CD4-positive, alpha-beta T cell treated with Interleukin-12 subunit alpha and Interleukin-12 subunit beta, for 1 hour (primary cell): Measurements from ENCODE around the gene RGS19.
"Not testable (repeated sequence)": the region's sequence is repeated elsewhere in the genome, so short reads cannot be mapped to it uniquely, and the experiment has no call there.

Experiments
- DNase-seq: peaks from one replicate; pipeline ENCODE4 v3.0.0-alpha.2; 2020

RGS19 gene

GRCh38 chr20:64079273-64080012 is at the start of gene RGS19:
RGS19 (minus strand) TSS chr20:64079518; CDS start chr20:64076886, 2,632 bp downstream.
- peak; percentile 77 for DNase-seq

DNA sequence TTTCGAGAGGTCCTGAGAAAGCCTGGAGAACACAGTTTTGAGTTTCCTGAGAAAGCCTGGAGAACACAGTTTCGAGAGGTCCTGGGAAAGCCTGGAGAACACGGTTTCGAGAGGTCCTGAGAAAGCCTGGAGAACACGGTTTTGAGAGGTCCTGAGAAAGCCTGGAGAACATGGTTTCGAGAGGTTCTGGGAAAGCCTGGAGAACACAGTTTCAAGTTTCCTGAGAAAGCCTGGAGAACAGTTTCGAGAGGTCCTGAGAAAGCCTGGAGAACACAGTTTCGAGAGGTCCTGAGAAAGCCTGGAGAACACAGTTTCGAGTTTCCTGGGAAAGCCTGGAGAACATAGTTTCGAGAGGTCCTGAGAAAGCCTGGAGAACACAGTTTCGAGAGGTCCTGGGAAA is 44.2 kb upstream of the RGS19 start:
- DNase-seq = not testable (repeated sequence)

- not testable (repeated sequence) for DNase-seq
Measured at GRCh38 chr20:64122927-64123326, 43.6 kb upstream of the RGS19 start.

GRCh38 chr20:64121586-64121985 is 42.3 kb upstream of the RGS19 start:
- DNase-seq = no peak

- no peak for DNase-seq
Measured at GRCh38 chr20:64119681-64120341, 40.5 kb upstream of the RGS19 start.

GRCh38 chr20:64119301-64119680 is 40.0 kb upstream of the RGS19 start:
- DNase-seq = no peak

DNA sequence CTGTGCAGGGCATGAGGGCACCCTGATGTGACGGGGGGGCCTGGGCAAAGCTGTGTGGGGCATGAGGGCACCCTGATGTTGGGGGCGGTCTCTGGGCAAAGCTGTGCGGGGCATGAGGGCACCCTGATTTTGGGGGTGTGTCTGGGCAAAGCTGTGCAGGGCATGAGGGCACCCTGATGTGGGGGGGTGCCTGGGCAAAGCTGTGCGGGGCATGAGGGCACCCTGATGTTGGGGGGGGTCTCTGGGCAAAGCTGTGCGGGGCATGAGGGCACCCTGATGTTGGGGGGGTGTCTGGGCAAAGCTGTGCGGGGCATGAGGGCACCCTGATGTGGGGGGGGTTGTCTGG is 38.1 kb upstream of the RGS19 start:
- not testable (repeated sequence) for DNase-seq

DNA sequence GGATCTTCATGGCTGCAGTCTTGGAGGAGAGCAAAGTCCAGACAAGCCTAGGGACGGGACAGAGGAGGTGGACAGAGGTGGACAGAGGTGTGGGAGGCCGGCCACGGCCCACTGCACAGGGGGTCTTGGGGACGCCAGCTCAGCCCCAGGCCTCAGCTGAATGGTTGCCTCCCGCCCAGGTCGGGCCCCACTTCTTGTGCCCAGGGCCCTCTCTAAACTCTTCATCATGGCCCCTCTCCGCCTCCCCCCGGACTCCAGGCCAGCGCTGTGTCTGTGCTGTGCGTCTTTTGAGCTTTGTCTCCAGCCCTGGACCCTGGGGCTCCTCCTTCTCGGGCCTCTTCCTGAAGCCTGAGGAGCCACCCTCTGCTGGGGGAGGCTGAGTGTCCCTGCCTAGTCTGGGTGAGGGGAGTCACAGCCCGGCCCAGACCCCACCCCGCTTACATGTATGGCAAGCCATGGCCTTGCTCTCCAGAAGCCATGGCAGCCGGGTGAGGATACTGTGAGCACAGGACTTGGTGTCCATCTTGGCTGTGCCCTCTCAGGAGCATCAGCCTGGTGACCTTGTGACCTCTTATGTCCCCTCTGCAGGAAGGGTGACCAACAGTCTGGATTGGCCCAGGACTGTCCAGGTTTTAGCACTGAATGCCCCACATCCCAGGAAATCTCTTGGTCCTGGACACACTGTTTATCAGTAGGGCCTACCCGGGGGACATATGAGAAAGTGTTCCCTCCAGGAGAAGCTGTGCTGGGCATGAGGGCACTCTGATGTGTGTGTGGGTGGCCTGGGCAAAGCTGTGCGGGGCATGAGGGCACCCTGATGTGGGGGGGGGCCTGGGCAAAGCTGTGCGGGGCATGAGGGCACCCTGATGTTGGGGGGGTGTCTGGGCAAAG is 37.5 kb upstream of the RGS19 start:
- DNase-seq = no peak

- DNase-seq = no peak
Measured at GRCh38 chr20:64116016-64116415, 36.7 kb upstream of the RGS19 start.

DNA sequence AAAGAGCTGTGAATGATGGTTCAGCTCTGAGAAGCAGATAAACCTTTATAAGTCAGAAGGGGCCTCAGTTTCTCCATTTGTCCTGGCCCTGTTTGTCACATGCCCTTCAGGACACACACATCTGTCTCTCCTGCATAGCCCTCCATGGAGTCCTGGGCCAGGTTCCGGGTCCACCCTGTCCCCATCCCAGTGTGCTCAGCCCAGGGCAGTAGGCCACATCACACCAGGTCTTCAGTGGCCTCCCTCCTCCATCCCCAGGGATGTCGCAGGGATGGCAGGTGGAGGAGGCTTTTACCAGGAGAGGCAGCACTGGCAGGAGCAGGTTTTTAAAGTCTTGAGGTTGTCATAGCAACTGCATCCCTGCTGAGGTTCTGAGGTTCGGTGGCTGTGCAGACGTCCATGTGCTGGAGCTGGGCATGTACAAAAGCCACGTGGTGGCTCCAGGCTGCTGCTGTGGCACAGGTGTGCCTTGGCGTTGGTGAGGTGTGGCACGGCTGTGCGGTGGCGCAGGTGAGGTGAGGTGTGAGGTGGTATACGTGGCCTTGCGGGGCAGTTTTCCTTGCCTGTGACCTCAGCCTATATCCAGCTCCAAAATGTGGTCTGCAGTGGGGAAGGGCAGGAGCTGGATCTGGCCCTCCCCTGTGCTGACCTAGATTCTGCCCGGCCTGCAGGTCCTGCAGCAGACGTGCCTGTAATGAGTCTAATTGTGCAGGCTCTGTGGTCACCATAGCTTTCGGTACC is 36.0 kb upstream of the RGS19 start:
- DNase-seq = no peak

DNA sequence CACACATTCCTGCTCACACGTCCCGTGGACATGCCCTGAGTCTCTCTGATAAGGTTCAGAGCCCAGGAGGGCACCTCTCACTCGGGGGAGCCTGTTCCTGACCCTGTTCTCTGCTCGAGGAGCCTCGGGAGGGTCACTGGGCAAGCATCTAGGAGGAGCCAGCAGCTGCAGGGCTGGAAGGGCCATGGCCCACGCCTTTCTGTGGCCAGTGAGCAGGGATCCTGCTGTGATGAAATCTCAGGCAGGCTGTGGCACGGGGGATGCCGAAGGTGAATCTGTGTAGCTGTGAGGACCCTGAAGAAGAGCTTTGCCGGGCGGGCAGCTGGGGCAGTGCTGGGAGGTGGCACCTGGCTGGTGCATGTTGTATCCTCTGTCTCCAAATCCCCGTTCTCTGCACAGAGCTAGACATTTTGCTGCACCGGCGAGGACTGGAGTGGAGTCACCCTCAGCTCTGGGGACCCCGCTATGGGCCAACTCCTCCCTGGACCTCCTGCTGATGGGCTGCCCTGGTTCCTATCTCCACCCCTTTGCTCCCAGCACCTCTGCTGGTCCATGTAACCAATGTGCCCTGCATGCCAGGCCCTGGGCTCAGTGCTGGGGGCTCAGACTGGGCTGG is 35.1 kb upstream of the RGS19 start:
- DNase-seq = no peak

DNA sequence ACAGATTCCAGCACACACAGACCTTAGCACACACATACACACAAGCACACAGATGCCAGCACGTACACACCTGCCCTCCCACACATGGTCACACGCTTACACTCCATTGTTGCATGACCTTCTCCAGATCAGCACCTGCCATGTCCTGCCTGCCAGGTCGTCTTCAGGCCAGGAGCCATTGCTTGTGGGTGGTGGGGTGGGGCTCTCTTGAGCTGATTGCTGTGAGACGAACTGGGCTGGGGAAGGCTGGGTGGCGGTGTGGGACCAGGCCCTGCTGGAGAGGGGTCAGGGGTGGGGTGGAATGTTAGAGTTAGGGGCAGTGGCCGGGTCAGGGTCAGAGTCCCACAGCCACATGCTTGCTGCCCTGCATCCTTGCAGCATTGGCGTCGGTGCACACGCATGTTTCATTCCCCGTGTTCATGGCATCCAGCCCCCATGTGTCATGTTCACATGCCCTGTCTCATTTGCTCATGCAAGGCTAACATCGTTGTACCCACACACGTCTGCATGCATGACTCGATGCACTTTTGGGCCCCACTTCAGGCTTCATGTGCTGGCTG is 34.6 kb upstream of the RGS19 start:
- DNase-seq = no peak

DNA sequence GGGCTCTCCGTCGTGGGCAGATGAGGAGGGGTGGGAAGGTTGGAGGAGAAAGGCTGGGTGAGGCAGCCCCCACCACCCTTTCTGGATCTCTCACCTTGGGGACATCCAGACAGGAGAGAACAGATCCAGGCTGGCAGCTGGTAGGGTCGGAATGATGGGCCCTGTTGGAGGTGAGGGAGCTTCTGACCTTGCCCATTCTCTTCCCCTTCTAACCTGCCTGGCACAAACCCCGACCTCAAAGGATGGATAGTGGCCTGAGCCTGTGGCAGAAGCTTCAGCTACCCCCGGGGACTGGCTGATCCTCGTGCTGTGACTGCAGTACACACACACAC is 34.1 kb upstream of the RGS19 start:
- no peak for DNase-seq

GRCh38 chr20:64112691-64113443 is 33.5 kb upstream of the RGS19 start:
- no peak for DNase-seq

DNA sequence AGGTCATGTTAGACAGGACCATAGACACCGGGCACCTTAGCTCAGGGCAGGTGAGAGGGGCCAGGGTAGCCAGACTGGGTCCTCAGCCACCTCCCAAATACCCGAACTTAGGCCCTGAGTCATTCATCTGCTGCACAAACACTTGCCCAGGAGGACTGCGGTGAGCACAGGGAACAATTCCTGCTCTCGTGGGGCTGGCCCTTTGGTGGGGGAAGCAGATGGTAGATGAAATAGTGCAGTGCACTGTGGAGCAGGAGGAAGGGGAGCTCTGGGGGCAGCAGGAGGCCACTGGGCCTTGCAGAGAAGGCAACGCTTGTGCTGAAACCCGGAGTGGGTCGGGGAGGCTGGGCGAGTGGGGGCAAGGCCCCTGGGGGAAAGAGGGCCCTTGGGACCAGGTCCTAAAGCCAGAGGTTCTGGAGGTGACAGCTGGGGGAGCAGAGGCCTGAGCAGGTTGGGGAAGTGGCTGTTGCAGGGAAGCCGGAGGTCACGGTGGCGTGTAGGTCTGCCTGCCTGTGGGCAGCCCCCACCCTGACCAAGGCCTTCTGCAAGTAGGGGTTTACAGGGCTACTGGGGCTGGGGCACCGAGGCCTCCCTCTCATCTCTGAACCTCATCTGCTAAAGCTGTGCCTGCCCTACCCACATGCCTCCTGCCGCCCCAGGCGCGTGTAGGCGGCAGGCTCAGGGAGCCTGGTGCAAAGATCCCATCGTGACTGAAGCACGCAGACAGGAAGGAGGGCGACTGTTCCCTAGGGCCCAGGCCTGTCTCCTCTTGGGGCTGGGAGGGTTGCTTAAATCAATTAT is 32.7 kb upstream of the RGS19 start:
- no peak for DNase-seq

DNA sequence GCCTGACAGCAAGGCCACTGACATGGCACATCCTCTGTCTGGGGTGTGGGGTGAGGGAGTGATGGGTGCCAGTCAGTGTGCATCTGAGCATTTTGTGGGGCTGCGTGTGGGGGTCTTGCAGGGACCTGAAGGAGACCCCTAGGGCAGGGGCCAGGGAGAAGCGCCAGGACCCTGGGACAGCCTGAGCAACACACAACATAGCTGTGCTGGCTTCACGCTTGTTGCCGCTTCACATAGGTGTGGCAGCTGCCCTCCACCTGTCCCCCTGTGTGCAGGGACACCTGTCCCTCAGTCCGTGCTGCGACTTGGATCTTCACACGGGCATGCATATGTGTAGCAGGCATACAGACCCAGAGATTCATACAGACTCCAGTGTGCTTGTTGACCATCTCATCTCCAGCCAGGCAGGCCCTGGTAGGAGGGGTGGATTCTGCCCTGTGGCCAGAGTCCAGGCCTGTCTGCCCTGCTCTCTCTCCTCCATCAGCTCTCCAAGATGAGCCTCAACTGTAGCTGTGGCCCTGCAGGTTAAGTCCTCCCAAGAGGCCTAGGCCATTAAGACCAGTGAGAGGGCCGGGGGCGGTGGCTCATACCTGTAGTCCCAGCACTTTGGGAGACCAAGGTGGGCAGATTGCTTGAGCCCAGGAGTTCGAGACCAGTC is 31.2 kb upstream of the RGS19 start:
- DNase-seq = no peak

GRCh38 chr20:64109831-64110391 is 30.6 kb upstream of the RGS19 start:
- DNase-seq = no peak

GRCh38 chr20:64108731-64109681 is 29.7 kb upstream of the RGS19 start:
- no peak for DNase-seq
